Measurements from ENCODE around the gene FZD1.
A peak's percentile ranks its signal among the peaks of the same experiment; 100 is the strongest.

Gene FZD1

DNA sequence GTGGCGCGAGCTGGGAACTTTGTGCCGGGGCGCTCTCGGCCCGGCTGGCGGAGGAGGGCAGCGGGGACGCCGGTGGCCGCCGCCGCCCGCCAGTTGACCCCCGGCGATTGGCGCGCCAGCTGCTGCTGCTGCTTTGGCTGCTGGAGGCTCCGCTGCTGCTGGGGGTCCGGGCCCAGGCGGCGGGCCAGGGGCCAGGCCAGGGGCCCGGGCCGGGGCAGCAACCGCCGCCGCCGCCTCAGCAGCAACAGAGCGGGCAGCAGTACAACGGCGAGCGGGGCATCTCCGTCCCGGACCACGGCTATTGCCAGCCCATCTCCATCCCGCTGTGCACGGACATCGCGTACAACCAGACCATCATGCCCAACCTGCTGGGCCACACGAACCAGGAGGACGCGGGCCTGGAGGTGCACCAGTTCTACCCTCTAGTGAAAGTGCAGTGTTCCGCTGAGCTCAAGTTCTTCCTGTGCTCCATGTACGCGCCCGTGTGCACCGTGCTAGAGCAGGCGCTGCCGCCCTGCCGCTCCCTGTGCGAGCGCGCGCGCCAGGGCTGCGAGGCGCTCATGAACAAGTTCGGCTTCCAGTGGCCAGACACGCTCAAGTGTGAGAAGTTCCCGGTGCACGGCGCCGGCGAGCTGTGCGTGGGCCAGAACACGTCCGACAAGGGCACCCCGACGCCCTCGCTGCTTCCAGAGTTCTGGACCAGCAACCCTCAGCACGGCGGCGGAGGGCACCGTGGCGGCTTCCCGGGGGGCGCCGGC is 870 bp downstream of the FZD1 start:
- peak in 1 of 4 experiments; percentile 14 for DNase-seq (ENCODE audit: low read depth in 4 of 4, low spot score in 1 of 4)

DNA sequence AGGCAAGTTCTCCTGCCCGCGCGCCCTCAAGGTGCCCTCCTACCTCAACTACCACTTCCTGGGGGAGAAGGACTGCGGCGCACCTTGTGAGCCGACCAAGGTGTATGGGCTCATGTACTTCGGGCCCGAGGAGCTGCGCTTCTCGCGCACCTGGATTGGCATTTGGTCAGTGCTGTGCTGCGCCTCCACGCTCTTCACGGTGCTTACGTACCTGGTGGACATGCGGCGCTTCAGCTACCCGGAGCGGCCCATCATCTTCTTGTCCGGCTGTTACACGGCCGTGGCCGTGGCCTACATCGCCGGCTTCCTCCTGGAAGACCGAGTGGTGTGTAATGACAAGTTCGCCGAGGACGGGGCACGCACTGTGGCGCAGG is 1.4 kb downstream of the FZD1 start:
- DNase-seq (ENCODE audit: low read depth in 4 of 4, low spot score in 1 of 4) = no peak

DNA sequence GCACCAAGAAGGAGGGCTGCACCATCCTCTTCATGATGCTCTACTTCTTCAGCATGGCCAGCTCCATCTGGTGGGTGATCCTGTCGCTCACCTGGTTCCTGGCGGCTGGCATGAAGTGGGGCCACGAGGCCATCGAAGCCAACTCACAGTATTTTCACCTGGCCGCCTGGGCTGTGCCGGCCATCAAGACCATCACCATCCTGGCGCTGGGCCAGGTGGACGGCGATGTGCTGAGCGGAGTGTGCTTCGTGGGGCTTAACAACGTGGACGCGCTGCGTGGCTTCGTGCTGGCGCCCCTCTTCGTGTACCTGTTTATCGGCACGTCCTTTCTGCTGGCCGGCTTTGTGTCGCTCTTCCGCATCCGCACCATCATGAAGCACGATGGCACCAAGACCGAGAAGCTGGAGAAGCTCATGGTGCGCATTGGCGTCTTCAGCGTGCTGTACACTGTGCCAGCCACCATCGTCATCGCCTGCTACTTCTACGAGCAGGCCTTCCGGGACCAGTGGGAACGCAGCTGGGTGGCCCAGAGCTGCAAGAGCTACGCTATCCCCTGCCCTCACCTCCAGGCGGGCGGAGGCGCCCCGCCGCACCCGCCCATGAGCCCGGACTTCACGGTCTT is 1.9 kb downstream of the FZD1 start:
- DNase-seq (ENCODE audit: low read depth in 4 of 4, low spot score in 1 of 4) = no peak

DNA sequence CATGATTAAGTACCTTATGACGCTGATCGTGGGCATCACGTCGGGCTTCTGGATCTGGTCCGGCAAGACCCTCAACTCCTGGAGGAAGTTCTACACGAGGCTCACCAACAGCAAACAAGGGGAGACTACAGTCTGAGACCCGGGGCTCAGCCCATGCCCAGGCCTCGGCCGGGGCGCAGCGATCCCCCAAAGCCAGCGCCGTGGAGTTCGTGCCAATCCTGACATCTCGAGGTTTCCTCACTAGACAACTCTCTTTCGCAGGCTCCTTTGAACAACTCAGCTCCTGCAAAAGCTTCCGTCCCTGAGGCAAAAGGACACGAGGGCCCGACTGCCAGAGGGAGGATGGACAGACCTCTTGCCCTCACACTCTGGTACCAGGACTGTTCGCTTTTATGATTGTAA is 2.5 kb downstream of the FZD1 start:
- DNase-seq (ENCODE audit: low read depth in 4 of 4, low spot score in 1 of 4) = no peak

DNA sequence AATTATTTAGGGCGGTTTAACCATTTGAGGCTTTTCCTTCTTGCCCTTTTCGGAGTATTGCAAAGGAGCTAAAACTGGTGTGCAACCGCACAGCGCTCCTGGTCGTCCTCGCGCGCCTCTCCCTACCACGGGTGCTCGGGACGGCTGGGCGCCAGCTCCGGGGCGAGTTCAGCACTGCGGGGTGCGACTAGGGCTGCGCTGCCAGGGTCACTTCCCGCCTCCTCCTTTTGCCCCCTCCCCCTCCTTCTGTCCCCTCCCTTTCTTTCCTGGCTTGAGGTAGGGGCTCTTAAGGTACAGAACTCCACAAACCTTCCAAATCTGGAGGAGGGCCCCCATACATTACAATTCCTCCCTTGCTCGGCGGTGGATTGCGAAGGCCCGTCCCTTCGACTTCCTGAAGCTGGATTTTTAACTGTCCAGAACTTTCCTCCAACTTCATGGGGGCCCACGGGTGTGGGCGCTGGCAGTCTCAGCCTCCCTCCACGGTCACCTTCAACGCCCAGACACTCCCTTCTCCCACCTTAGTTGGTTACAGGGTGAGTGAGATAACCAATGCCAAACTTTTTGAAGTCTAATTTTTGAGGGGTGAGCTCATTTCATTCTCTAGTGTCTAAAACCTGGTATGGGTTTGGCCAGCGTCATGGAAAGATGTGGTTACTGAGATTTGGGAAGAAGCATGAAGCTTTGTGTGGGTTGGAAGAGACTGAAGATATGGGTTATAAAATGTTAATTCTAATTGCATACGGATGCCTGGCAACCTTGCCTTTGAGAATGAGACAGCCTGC is 3.1 kb downstream of the FZD1 start:
- DNase-seq (ENCODE audit: low read depth in 4 of 4, low spot score in 1 of 4) = no peak

DNA sequence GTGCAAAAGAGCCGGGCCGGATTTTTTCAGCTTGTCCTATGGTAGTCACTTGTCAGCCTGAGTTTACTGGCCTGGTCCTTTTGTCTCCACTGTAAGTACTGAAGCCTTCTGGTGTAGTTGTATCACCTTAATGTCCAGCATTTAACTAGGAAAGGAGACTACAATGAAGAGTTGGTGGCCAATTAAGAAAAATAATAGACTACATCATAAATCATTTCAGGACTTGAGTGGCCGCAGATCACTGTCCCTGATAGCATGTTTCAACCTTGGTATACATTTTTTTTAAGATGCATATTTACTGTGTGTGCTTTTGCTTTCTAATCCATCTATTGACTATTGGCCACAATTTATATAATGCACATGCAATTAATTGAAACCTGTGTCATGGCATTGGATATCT is 6.1 kb downstream of the FZD1 start:
- no peak for DNase-seq (ENCODE audit: low read depth in 4 of 4, low spot score in 1 of 4)

DNA sequence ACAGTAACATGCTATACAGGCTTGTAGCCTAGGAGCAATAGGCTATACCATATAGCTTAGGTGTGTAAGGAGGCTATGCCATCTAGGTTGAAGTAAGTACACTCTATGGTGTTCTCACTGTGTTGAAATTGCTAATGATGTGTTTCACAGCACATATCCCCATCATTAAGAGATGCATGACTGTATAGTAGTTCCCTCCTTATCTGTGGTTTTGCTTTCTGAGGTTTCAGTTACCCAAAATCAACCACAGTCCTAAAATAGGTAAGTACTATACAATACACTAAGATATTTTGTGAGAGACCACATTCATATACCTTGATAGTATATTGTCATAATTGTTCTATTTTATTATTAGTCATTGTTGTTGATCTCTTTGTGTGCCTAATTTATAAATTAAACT is 12.7 kb downstream of the FZD1 start:
- DNase-seq (ENCODE audit: low read depth in 4 of 4, low spot score in 1 of 4) = no peak

DNA sequence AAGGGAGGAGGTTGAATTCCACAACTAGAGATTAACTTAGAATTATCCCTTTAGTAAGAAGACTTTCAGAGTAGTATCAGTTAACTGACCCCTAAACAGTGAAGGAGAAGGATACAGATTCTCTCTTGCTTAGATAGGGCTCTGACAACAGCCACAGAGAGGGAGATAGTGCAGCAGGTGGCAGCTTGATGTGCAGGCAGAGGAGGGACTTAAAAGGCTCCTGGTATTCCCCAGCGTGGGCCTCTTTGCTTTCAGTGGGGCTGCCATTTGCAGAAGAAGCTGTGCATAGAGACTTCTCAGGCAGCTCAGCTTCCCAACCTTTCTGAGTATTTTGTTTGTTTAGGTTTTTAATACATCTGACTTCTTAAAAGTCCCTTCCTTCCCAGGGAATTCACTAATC is 16.0 kb downstream of the FZD1 start:
- DNase-seq (ENCODE audit: low read depth in 4 of 4, low spot score in 1 of 4) = no peak

DNA sequence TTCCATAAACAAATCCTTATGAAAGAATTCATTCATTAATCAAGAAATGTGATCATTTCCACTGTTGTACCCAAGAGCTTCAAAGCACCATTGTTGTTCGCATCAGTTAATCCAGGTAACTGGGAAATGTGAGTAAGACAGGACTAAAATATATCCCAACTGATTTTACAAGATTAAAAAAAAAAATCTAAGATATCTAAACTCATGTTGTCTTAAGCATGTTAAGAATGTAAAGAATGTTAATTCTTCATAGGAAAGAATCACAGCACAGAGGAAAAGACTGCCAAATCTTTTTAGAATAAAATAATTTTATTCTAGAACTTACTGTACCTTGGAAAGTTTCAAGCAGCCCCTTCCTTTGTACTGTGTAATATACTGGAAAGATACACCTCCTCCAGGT is 16.4 kb downstream of the FZD1 start:
- DNase-seq (ENCODE audit: low read depth in 4 of 4, low spot score in 1 of 4) = no peak

DNA sequence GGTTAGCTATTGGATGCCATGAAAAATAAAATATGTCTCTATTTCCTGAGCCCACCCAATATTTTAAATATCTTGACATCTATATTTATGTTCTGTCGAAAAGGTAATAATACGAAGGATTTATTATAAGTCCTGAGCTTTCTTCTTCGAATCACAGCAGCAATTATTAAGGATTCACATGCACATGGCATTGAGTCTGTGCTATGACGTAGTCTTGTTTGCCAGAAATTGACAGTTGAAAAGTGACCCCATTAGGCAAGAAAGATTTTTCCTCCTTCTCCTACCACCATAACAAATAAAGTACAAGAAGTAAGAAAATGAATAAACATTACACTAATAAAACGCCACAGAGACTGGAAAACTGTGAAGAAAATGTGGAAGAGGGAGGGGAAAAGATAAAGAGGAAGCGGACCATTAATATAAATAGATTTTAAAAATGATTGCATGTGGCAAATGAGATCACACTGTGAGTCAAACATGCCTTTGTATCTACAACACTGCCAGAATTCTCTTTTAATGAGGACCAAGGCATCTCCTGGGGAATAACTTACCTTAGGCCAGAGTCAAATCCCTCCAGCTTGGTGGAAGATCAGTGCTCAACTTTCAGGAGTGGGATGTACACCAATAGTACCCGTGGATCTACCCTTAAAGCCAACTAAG is 21.6 kb downstream of the FZD1 start:
- DNase-seq (ENCODE audit: low read depth in 4 of 4, low spot score in 1 of 4) = no peak

DNA sequence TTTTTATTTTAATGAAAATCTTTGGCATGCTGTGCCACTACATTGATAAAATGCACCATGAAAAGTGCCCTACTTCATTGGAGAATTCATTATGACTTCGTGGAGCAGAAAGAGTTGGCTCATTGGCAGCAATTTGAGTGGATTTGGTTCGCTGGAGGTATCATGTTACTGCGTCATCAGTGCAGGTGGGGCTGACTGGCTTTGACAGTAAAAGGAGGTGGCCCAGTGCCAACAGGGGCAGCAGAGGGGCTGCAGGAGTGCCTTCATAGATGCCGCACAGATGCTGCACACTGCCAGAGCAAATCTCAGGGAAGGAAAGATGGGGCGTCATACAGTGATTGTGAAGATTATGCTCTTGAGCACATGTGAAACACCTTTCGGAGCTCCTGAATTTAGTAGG is 22.2 kb downstream of the FZD1 start:
- no peak for DNase-seq (ENCODE audit: low read depth in 4 of 4, low spot score in 1 of 4)

DNA sequence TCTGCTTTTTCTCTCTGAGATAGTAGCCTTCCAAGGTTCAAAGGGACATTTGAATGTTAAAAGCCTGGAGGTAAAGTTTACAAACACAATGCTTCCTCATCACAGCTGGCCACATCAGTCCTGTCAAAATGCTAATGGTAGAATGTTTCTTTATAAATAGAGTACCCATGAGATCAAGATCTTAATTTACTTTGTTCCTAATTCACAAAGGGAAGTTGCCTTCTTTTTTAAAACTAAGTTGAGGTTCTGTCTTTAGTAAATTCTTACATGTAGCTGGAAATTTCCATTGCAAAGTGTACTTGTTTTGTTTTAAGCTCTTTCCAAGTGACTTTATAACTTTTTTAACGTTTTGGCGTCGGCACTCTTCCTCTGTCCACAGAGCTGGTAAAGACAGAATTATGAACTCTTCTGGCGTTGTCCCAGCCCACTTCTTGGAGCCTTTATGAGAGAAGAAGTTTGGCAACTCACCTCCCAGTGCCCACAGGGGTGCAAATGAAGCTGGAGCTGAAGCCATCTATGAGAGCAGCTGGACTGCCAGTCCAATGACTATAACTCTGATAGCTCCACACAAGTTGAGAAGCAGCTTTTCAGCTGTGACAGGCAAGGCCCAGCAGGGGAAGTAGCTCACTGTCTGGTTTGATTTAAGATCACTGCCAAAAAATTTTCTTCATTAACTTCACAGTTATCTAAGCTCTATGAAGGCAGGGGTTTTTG is 23.3 kb downstream of the FZD1 start:
- DNase-seq (ENCODE audit: low read depth in 4 of 4, low spot score in 1 of 4) = no peak

DNA sequence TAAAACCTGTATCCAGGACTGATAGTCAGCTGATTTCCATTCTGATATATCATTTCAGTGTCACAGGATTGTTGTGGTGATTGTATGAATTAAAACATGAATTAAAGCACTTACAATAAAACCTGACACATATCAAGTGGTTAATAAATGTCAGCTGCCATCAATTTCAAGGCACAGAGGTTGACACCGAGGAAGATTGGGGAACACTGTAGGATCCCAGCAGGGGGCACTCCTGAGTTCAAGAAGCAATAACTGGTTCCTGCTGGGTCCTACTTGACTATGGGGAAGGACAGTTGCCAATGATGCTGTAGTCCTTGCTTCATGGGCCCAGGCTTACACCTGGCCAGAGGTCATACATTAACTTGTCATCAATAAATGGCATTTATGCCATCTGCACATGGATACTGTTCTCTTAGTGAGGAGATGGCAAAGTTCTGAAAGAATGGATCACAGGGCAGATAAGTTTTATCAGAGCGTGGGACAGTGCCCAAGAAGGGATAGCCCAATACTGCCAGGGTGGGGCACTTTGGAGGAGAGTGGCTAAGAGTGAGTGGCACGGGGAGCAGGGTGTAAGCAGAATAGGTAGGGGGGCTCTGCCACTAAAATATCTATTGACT is 24.1 kb downstream of the FZD1 start:
- no peak for DNase-seq (ENCODE audit: low read depth in 4 of 4, low spot score in 1 of 4)

DNA sequence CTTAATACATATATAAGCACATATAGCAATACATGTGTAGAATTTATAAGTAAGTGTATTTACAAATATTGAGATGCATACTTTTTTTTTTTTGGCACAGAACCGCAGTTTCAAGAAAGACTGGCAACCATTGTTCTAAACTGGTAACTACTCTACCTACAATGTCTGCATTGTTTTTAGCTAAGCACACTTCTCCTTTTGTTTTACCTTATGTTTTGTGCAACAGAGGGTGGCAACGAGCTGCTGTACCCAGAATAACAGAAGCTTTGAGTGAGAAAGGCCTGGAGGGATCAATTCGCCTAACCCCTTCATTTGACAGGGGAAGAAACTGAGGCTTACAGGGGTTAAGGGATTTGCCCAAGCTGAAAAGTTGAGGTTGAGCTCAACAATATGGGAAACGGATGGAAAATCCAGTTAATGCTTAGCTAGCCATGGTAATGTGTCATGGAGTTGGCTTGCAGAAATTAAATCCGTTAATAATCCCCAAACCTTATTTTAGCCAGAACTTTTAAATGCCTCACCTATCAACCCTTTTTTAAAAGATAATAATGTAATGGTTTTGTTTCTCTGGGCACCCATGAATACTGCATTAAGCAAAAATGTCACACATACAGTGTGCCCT is 25.5 kb downstream of the FZD1 start:
- no peak for DNase-seq (ENCODE audit: low read depth in 4 of 4, low spot score in 1 of 4)

DNA sequence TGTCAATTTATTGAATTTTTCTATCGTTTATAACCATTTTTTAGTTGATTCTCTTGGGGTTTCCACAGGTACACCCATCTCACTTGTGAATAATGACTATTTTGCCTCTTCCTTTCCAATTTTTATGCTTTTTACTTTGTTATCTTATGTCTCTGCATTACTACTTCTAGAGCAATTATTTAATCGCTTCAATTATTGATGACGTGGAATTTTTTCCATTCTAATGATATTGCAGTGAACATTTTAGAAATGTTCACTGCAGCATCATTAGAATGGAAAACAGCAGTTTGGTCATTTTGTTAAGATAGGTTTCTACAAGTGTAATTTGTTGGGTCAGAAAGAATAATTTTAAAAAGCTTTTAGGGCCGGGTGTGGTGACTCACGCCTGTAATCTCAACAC is 27.1 kb downstream of the FZD1 start:
- DNase-seq (ENCODE audit: low read depth in 4 of 4, low spot score in 1 of 4) = no peak

DNA sequence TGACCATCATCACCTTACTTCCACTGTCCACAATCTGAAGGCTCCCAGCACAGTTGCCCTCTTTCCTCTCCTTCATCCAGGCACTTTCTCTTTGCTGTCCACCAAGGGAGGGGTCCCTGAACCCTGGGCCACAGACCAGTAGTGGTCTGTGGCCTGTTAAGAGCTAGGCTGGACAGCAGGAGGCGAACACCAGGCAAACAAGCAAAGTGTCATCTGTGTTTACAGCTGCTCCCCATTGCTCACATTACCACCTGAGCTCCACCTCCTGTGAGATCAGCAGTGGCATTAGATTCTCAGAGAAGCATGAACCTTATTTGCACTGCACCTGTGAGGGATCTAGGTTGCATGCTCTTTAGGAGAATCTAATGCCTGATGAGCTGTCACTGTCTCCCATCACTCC is 27.7 kb downstream of the FZD1 start:
- DNase-seq (ENCODE audit: low read depth in 4 of 4, low spot score in 1 of 4) = no peak

DNA sequence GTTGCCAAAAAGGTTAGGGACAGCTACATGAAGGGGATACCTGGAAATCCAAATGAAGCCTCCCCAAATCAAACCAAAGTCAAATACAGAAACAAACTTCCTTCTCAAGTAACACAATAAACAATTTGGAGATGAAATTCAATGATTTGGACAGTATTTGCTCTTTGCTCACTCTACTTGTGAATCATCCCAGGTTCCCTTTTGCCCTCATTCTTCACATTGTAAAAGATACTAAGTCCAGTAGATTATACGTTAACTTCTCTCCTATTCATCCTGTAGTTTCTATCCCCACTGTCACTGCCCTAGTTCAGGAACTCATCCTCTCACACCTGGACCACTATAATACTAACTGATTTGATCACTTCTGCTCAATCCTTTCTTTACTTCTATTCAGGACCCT is 28.3 kb downstream of the FZD1 start:
- DNase-seq (ENCODE audit: low read depth in 4 of 4, low spot score in 1 of 4) = no peak

DNA sequence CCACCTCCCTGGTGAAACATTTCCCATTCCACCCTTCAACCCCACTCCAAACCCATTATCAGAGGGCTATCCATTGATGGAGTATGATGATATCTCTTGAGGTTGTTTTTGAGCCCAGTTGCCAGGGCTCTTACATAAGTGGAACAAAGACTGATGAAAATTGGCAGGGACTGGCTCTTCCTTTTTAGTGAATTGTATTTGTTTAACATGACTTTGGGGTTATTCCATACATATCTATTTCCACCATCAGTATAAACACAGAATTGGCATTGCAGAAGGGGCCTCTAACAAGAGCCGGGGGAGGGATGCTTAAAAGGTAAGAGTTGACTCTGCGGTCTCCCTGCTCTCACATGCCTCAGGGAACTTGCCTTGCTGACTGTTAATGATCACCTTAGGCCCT is 28.9 kb downstream of the FZD1 start:
- DNase-seq (ENCODE audit: low read depth in 4 of 4, low spot score in 1 of 4) = no peak

DNA sequence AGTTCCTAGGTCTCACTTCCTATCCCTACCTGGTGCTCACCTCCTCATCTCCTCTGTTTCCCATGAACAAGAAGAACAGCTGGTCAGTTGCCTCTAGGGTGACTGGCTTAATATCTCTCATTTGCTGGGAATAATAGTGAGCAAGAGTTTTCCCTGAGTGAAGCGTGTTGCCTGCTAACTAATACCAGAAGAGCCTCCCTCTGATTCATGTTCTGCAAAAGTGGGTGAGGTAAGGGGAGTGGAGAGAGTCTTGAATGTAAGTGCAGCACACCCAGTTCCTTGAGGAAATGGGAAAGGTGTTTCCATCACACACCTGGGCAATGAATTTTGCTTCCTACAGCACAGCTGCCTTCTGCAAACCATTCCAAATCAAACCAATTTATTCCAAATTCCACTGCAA is 29.6 kb downstream of the FZD1 start:
- no peak for DNase-seq (ENCODE audit: low read depth in 4 of 4, low spot score in 1 of 4)

DNA sequence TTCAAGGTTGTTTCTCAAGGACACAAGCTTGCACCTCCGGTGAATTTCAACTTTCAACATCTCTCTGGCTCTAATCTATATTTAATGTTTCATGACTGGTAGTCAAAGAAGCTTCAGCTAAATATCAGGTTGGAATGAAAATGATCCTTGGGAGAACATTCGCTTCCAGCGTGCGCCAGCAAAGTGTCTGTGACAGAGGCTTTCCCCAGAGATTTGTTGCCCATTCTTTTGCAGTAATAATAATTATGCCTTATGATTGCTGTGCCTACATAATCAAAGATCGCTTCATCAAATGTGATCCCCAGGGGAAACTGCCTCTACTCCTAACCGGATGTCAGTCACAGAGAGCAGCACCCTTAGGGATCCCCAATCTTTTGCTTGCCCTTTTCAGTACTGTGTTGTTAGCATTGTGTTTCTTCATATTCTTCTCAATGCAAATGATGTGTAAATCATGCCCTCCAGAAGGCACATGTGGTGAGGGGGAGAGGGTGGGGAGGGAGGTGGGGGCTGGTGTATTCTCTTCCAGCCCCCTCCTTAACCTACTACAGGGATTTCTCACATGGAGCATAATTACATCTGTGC is 30.5 kb downstream of the FZD1 start:
- no peak for DNase-seq (ENCODE audit: low read depth in 4 of 4, low spot score in 1 of 4)

Data from stimulated activated CD4-positive, alpha-beta T cell treated with anti-CD3 and anti-CD28 coated beads, Interleukin-1b, Interleukin-23, amount 100 ng/mL, for 24 hours (primary cell).